Kidney epithelial cell (primary cell): ENCODE measurements around the gene GPC3. TPM values are rescaled to one million over a fixed set of nuclear protein-coding genes. Genes with fewer than 3 reads are reported as not detected.

Source experiments
- DNase-seq: peaks from one replicate; pipeline ENCODE4 v3.0.0-alpha.2; 2010; ENCODE audit warnings: low read depth
- H3K27me3 ChIP-seq: 2 replicates; pipeline ENCODE4 v1.6.0; 2011; ENCODE audit warnings: low read length; ENCODE audit not compliant: control insufficient read depth, insufficient read depth
- H3K36me3 ChIP-seq: 2 replicates; pipeline ENCODE4 v1.5.1; 2011; ENCODE audit warnings: low read length; ENCODE audit not compliant: control insufficient read depth, insufficient read depth
- H3K4me3 ChIP-seq: 2 replicates; pipeline ENCODE4 v1.5.1; 2011; ENCODE audit warnings: low read depth, mild to moderate bottlenecking, control low read depth, low read length
- total RNA-seq: library from RNA; depleted of rRNA; stranded (reverse); fragments of >200 nt; gene quantifications from 2 replicates; pipeline ENCODE4 v1.2.3, GENCODE V29; 2015
- TF ChIP-seq, protein P1 (sequence below): IDR thresholded peaks from 2 replicates; pipeline ENCODE4 v1.5.1; 2011; ENCODE audit warnings: mild to moderate bottlenecking, moderate library complexity, low read length, control low read depth, inconsistent platforms; ENCODE audit not compliant: insufficient read depth, poor library complexity, severe bottlenecking

The GPC3 gene
- total RNA-seq, 1 donor from 2014 or later, result 14.5 TPM

DNA sequence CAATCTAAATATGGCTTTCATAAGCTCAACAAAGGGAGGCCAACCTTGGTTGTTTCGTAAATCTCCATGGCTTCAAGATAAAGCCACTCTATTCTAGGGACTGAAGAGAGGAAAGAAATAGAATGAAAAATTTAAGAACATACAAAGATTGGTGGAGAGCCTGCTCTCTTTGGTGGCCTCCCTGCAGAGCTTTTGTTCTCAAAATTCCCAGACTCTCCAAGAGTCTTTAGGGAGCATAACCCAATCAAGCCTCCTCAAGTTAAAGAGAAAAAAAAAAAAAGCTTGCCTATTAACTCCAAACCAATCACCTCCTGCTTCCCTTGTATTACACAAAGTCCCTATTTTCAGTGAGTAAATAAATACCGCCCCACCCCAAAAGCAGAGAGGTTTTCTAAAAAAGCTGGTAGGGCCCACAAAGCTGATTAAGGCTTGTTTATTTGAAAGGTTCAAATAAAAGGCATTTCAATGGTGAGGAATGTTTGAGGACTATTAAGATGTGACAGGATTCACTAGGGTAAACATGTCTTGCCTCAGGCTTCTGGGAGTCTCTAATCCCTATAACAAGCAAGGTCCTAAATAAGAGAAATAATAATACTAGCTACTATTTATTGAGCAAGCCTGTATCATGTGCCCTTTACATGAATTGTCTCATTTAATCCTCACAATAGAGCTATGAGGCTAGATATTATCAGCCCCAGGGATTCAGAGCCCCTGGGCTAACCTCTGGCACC lies 71.6 kb downstream of the GPC3 start:
- no peak overlapping the region for H3K4me3 ChIP-seq
- TF ChIP-seq, protein P1, sequence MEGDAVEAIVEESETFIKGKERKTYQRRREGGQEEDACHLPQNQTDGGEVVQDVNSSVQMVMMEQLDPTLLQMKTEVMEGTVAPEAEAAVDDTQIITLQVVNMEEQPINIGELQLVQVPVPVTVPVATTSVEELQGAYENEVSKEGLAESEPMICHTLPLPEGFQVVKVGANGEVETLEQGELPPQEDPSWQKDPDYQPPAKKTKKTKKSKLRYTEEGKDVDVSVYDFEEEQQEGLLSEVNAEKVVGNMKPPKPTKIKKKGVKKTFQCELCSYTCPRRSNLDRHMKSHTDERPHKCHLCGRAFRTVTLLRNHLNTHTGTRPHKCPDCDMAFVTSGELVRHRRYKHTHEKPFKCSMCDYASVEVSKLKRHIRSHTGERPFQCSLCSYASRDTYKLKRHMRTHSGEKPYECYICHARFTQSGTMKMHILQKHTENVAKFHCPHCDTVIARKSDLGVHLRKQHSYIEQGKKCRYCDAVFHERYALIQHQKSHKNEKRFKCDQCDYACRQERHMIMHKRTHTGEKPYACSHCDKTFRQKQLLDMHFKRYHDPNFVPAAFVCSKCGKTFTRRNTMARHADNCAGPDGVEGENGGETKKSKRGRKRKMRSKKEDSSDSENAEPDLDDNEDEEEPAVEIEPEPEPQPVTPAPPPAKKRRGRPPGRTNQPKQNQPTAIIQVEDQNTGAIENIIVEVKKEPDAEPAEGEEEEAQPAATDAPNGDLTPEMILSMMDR, result no peak
- no peaks in the 10 kb centered on the region for H3K27me3 ChIP-seq
- no peak for DNase-seq
- H3K36me3 ChIP-seq, result no peaks in the 10 kb centered on the region

DNA sequence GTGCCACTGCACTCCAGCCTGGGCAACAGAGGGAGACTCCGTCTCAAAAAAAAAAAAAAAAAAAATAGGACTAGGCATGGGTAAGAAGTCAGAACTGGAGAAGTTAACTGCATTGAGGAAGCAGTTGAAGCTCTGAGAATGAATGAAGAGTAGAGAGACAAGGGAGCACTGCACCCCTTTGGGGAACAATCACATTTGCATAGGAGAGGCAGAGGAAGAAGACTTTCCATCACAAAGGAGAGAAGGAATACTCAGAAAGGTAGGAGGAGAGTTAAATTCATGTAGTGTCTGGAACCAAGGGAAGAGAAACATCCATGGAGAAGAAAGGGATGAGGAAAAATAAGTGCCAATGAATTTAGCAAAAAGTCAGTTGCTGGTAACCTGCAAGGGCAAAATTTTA lies 72.4 kb downstream of the GPC3 start:
- Histone ChIP-seq H3K4me3 (no peak overlapping the region), H3K27me3 (no peaks in the 10 kb centered on the region), H3K36me3 (no peaks in the 10 kb centered on the region)
- no peak for DNase-seq
- TF ChIP-seq, protein P1, result no peak

DNA sequence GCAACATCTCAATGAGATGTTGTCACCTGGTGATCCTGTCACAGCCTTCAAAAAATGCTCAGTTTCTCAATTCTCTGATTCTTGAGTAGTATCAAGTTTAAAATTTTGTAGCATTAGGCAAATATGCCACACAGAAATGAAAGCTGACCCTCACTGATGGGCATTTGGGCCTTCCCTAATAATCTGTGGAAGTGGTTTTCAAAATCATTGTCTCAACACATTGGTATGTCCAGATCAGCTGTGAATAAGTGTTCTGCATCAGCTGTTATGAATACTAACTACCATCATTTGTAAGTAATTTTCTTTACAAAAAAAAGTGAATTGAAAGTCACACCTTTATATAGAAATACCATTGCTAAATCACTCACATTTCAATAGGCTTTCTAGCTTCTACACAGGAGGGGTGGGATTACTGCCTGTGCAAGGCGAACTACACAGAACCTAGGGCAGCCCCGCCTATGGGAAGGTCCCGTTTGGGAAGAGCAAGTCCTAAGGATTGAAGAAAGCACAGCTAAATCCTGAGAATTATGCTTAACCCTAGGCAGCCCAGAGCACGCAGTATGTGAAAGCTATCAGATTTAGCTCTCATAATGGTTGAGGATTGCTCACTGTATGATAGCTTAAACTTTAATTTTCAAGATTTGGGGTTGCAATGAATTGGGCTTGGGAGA lies 73.4 kb downstream of the GPC3 start:
- Histone ChIP-seq H3K27me3 (no peaks in the 10 kb centered on the region), H3K4me3 (no peak overlapping the region), H3K36me3 (no peaks in the 10 kb centered on the region)
- TF ChIP-seq, protein P1, result no peak
- no peak for DNase-seq

DNA sequence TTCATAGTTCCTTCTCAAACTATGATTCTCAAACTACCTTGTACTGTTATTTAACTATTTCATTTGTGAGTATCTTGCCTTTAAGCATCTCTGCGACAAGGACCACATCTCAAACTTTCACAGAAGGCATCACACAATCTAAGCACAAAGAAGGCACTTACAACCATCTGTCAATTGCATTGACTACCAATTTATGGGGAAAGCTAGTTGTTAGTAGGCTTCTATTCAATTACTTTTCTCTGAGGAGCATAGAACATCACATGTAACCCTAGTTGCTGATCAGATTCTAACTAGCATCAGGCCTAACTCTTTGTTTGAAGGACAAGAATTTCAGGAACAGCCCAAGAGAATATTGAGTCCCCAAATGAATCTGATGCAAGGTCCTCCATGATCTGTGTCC lies 74.9 kb downstream of the GPC3 start:
- TF ChIP-seq, protein P1, result no peak

DNA sequence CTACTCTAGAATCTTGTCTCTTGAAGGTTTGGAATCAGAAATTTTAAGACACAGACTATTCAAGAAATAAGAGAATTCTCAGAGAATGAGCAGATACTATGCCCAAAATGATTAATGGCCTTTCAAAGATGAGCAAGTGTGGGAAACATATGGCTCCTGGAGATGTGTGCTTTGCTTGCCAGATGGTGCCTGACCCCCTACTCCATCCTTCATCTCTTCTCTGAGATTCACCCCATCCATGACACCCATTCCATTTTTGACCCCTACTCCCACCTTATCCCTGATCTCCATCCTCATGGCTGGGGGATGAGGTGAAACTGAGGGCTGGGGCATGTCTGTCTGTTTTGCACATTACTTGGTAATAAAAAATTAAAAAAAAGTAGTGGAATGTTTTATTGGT lies 75.5 kb downstream of the GPC3 start:
- H3K4me3 ChIP-seq, result no peak overlapping the region
- DNase-seq, result no peak
- TF ChIP-seq, protein P1, result no peak
- no peaks in the 10 kb centered on the region for H3K27me3 ChIP-seq
- H3K36me3 ChIP-seq, result no peaks in the 10 kb centered on the region

More for the DNA sequence above, 74.9 kb downstream of the GPC3 start:
- Histone ChIP-seq H3K36me3 (no peaks in the 10 kb centered on the region), H3K27me3 (no peaks in the 10 kb centered on the region), H3K4me3 (no peak overlapping the region)
- no peak for DNase-seq
